Left forelimb (tissue), 1 donor: ENCODE measurements around the gene UBE2D2.
"Not testable (repeated sequence)": the region's sequence is repeated elsewhere in the genome, so short reads cannot be mapped to it uniquely, and the experiment has no call there.

Experiments
- DNase-seq: peaks from one replicate; pipeline ENCODE4 v3.0.0-alpha.2; 2018; ENCODE audit warnings: low spot score

The UBE2D2 gene

GRCh38 chr5:139584137-139584536, 23.0 kb downstream of the UBE2D2 start:
- no peak for DNase-seq

GRCh38 chr5:139588116-139588515, 27.0 kb downstream of the UBE2D2 start:
- not testable (repeated sequence) for DNase-seq

- DNase-seq = no peak
Observed at GRCh38 chr5:139588962-139589361, 27.8 kb downstream of the UBE2D2 start.

- no peak for DNase-seq
Observed at GRCh38 chr5:139592289-139592688, 31.1 kb downstream of the UBE2D2 start.

- not testable (repeated sequence) for DNase-seq
Observed at GRCh38 chr5:139593076-139593475, 31.9 kb downstream of the UBE2D2 start.

GRCh38 chr5:139593716-139594319, 32.7 kb downstream of the UBE2D2 start:
- DNase-seq = no peak

- DNase-seq = no peak
Observed at GRCh38 chr5:139597134-139597533, 36.0 kb downstream of the UBE2D2 start.

GRCh38 chr5:139598601-139598965, 37.4 kb downstream of the UBE2D2 start:
- not testable (repeated sequence) for DNase-seq

GRCh38 chr5:139600336-139600949, 39.3 kb downstream of the UBE2D2 start:
- DNase-seq = no peak

- DNase-seq = no peak
Observed at GRCh38 chr5:139601429-139601828, 40.3 kb downstream of the UBE2D2 start.

GRCh38 chr5:139601948-139602347, 40.8 kb downstream of the UBE2D2 start:
- not testable (repeated sequence) for DNase-seq

GRCh38 chr5:139605887-139606286, 44.7 kb downstream of the UBE2D2 start:
- DNase-seq = no peak

- no peak for DNase-seq
Observed at GRCh38 chr5:139611703-139612584, 50.8 kb downstream of the UBE2D2 start.

GRCh38 chr5:139619861-139620260, 58.7 kb downstream of the UBE2D2 start:
- DNase-seq = no peak

GRCh38 chr5:139625398-139625797, 64.3 kb downstream of the UBE2D2 start:
- not testable (repeated sequence) for DNase-seq

GRCh38 chr5:139630855-139631254, 69.7 kb downstream of the UBE2D2 start:
- no peak for DNase-seq

GRCh38 chr5:139631520-139632165, 70.5 kb downstream of the UBE2D2 start:
- no peak for DNase-seq

GRCh38 chr5:139633295-139634027, 72.3 kb downstream of the UBE2D2 start:
- no peak for DNase-seq

GRCh38 chr5:139634028-139634325, 72.8 kb downstream of the UBE2D2 start:
- DNase-seq = no peak

GRCh38 chr5:139634541-139634940, 73.4 kb downstream of the UBE2D2 start:
- DNase-seq = no peak

GRCh38 chr5:139635191-139635590, 74.1 kb downstream of the UBE2D2 start:
- no peak for DNase-seq

- DNase-seq = no peak
Observed at GRCh38 chr5:139635606-139636206, 74.6 kb downstream of the UBE2D2 start.
